Ascending aorta (tissue), 2 donors: ENCODE results near the gene SACM1L. TPM values are rescaled to one million over a fixed set of nuclear protein-coding genes. Genes with fewer than 3 reads are reported as not detected.

Source experiments
- DNase-seq, 2 donors: peaks; one replicate each; pipeline ENCODE4 v3.0.0-alpha.2; 2019; ENCODE audit warnings: low spot score in 2 of 2
- H3K27ac ChIP-seq, 2 donors: fragments of 200-600 bp; sonication (generic); one replicate each; pipeline ENCODE4 v1.5.1; 2016 to 2017; ENCODE audit warnings: mild to moderate bottlenecking in 1 of 2
- H3K27me3 ChIP-seq: fragments of 200-600 bp; sonication (generic); one replicate; pipeline ENCODE4 v1.5.1; 2017
- H3K36me3 ChIP-seq, 2 donors: fragments of 200-600 bp; sonication (generic); one replicate each; pipeline ENCODE4 v1.5.1; 2016
- H3K4me1 ChIP-seq, 2 donors: fragments of 200-600 bp; sonication (generic); one replicate each; pipeline ENCODE4 v1.5.1; 2016 to 2017; ENCODE audit warnings: mild to moderate bottlenecking in 1 of 2
- H3K4me3 ChIP-seq, 2 donors: fragments of 200-600 bp; sonication (generic); one replicate each; pipeline ENCODE4 v1.5.1; 2016 to 2017; ENCODE audit warnings: mild to moderate bottlenecking in 1 of 2
- H3K9me3 ChIP-seq, 2 donors: fragments of 200-600 bp; sonication (generic); one replicate each; pipeline ENCODE4 v1.5.1; 2016
- CTCF ChIP-seq, 3 experiments: fragments of 200-600 bp in 2 of 3; fragments of 450-650 bp in 1 of 3; sonication (generic) in 2 of 3; IDR thresholded peaks; one replicate each; pipeline ENCODE4 v1.5.1; 2016 to 2019; ENCODE audit warnings: antibody characterized with exemption in 3 of 3, mild to moderate bottlenecking in 1 of 3, moderate library complexity in 1 of 3
- intact Hi-C: fragments of 100-400 bp; cut with DNase I; formaldehyde crosslinking; loops from one replicate; pipeline ENCODE4 v1.15.1; 2023
- total RNA-seq: library from RNA; depleted of rRNA; stranded (reverse); fragments of >200 nt; gene quantifications from one replicate; pipeline ENCODE4 v1.1.0, GENCODE V29; 2016

SACM1L gene
- total RNA-seq, 1 donor from 2014 or later: 7.2 TPM

GRCh38 chr3:45677841-45678240 is 11.4 kb upstream of the SACM1L start:
- no peak for DNase-seq
- no peaks in the 10 kb centered on the region for H3K4me1 ChIP-seq
- no peak overlapping the region for H3K4me3 ChIP-seq
- no peaks in the 10 kb centered on the region for H3K9me3 ChIP-seq
- TF ChIP-seq CTCF (IDR thresholded peaks at IDR 0.05): no peak
- intact Hi-C loops: no loop called here
- peaks cover 39 to 58% of the 10 kb centered on the region in 2 donors for H3K36me3 ChIP-seq
- no peak overlapping the region for H3K27ac ChIP-seq
- H3K27me3 ChIP-seq: no peaks in the 10 kb centered on the region

GRCh38 chr3:45679805-45680204 is 9.4 kb upstream of the SACM1L start:
- H3K27ac ChIP-seq: peak overlapping the region in 1 of 2 donors; percentile 5
- H3K9me3 ChIP-seq: no peaks in the 10 kb centered on the region
- H3K4me1 ChIP-seq: no peaks in the 10 kb centered on the region
- H3K4me3 ChIP-seq: no peak overlapping the region
- H3K27me3 ChIP-seq: no peaks in the 10 kb centered on the region
- DNase-seq: no peak
- H3K36me3 ChIP-seq: peaks cover 21 to 39% of the 10 kb centered on the region in 2 donors
- intact Hi-C loops: loop anchor here (10.0 kb wide), 1 partner anchor 315 kb away; the partner anchor contains the start of gene FYCO1
- TF ChIP-seq CTCF (IDR thresholded peaks at IDR 0.05): no peak

- no peaks in the 10 kb centered on the region for H3K27me3 ChIP-seq
- no peaks in the 10 kb centered on the region for H3K4me1 ChIP-seq
- DNase-seq: no peak
- intact Hi-C loops: loop anchor here (10.0 kb wide), 1 partner anchor 314 kb away; the partner anchor contains the start of gene FYCO1
- peaks cover 17 to 35% of the 10 kb centered on the region in 2 donors for H3K36me3 ChIP-seq
- no peak overlapping the region for H3K27ac ChIP-seq
- H3K4me3 ChIP-seq: no peak overlapping the region
- no peaks in the 10 kb centered on the region for H3K9me3 ChIP-seq
- no peak for TF ChIP-seq CTCF (IDR thresholded peaks at IDR 0.05)
Observed at GRCh38 chr3:45681221-45681620, 8.0 kb upstream of the SACM1L start.

- H3K27me3 ChIP-seq: no peaks in the 10 kb centered on the region
- no peak for TF ChIP-seq CTCF (IDR thresholded peaks at IDR 0.05)
- H3K36me3 ChIP-seq: peaks cover 17 to 29% of the 10 kb centered on the region in 2 donors
- no peak overlapping the region for H3K4me3 ChIP-seq
- H3K4me1 ChIP-seq: no peaks in the 10 kb centered on the region
- H3K27ac ChIP-seq: no peak overlapping the region
- intact Hi-C loops: loop anchor here (10.0 kb wide), 1 partner anchor 313 kb away; the partner anchor contains the start of gene FYCO1
- no peak for DNase-seq
- H3K9me3 ChIP-seq: no peaks in the 10 kb centered on the region
Observed at GRCh38 chr3:45681846-45682245, 7.3 kb upstream of the SACM1L start.

GRCh38 chr3:45682311-45682710 is 6.9 kb upstream of the SACM1L start:
- Histone ChIP-seq H3K27ac (no peak overlapping the region), H3K36me3 (peaks cover 15 to 24% of the 10 kb centered on the region in 2 donors), H3K9me3 (no peaks in the 10 kb centered on the region), H3K27me3 (no peaks in the 10 kb centered on the region), H3K4me1 (no peaks in the 10 kb centered on the region), H3K4me3 (no peak overlapping the region)
- DNase-seq: no peak
- TF ChIP-seq CTCF (IDR thresholded peaks at IDR 0.05): no peak
- intact Hi-C loops: loop anchor here (10.0 kb wide), 1 partner anchor 312 kb away; the partner anchor contains the start of gene FYCO1

- intact Hi-C loops: loop anchor here (10.0 kb wide), 1 partner anchor 312 kb away; the partner anchor contains the start of gene FYCO1
- no peak overlapping the region for H3K4me3 ChIP-seq
- peaks cover 11 to 20% of the 10 kb centered on the region in 2 donors for H3K36me3 ChIP-seq
Observed at GRCh38 chr3:45682786-45683185, 6.4 kb upstream of the SACM1L start.

More at GRCh38 chr3:45682786-45683185, 6.4 kb upstream of the SACM1L start:
- Histone ChIP-seq H3K4me1 (no peaks in the 10 kb centered on the region), H3K27ac (no peak overlapping the region), H3K27me3 (no peaks in the 10 kb centered on the region), H3K9me3 (no peaks in the 10 kb centered on the region)
- DNase-seq: no peak
- no peak for TF ChIP-seq CTCF (IDR thresholded peaks at IDR 0.05)
